NCI-H1417 (cell line): Measurements from ENCODE around the gene NDE1.

Experiments
- DNase-seq, 3 experiments: peaks; one replicate each; lab custom pipeline; 2025; lab: John Stamatoyannopoulos, UW

NDE1 gene

DNA sequence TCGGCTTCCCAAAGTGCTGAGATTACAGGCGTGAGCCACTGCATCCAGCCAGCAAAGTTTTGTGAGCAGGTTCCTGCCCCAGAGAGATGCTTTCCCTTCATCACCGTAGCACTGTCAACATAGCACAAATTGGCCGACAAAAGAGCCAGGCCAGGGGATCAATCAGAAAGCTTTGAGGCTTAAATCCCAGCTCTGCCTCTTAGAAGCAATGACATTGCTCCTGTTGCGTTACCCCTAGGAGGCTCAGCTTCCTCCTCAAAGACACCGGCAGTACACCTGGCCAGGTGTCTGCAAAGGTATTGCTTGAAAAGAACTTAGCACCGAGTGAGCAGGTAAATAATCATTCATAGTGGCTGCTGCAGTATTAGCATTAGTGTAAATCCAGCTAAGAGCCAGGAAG is 86.5 kb downstream of the NDE1 start:
- no peak for DNase-seq

DNA sequence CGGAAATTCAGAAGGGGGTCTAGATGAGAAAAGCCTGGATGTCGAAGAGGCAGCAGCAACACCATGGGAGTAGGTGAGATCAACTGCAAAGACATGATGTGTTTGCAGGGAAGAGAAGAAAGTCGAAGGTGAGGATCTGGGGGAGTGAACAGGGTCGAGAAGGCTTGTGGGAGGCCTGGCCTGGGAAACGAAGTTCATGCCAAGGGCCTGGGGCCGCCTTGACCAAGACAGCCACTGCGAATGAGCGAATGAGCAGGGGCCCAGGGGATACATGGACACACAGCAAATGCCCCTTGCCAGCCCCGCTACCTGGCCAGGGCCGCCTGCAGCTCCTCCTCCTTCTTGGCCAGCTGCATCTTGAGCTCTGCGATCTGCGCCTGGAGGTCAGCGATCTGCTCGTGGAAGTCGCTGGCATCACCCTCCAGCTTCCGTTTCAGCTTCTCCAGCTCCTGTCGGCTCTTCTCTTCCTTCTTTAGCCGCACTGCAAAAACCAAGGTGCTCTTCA is 87.1 kb downstream of the NDE1 start:
- no peak for DNase-seq

DNA sequence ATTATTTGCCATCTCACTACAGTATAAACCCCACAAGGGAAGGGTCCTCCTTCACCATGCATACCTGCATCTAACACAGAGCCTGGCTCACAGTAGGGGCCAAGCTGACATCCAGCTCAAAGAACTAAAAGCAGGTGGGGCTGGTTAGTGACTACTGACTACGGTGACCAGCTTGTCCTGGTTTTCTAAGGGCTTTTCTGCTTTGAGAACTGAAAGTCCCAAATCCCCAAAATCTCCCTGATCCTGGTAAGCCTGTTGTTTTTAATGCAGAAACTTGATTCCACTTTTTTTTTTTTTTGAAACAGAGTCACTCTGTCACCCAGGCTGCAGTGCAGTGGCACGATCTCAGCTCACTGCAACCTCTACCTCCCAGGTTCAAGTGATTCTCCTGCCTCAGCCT is 89.4 kb downstream of the NDE1 start:
- DNase-seq = no peak

DNA sequence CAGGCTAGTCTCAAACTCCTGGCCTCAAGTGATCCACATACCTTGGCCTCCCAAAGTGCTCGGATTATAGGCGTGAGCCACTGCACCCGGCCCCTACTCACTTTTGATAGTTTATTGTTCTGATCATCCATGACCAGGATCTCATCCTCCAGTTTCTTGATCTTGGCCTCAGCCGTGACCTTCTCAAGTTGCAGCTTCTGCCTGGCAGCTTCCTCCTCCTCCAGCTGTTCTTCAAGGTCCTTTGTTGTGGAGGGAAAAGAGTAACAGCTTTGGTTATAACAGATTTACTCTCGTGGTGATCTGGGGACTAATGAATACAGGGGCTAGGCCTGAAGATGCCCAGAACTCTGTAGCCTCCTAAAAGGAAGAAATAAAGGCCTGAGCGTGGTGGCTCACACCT is 89.9 kb downstream of the NDE1 start:
- DNase-seq = no peak

DNA sequence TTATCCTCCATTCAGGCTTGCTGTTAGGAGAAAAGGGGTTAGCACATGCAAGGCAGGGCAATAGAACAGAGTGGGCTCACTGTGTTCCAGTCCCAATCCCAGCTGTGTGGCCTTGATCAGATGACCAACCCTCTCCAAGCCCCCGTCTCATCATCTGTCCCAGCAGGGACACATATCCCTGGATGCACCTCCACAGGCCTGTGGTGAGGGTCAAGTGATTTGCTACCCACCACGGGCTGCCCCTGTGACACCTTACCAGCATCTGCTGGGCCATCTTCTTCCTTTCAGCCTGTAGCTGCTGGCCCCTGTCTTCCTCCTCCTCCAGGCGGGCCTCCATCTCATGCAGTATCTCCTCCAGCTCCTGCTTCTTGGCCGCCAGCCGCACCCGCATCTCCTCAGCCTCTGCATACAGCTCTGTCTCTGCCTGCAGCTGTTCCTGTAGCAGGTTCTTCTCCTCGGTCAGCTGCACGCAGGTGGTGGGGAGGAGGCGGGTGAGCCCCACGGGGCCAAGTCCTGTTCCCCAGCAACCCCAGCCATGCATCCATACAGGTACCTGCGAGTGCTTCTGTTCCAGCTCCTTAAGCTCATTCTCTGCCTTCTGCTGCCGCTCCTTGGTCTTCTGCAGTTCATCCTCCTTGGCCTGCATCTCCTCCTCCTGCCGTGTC is 91.3 kb downstream of the NDE1 start:
- DNase-seq = peak in 1 of 3 experiments; percentile 22

DNA sequence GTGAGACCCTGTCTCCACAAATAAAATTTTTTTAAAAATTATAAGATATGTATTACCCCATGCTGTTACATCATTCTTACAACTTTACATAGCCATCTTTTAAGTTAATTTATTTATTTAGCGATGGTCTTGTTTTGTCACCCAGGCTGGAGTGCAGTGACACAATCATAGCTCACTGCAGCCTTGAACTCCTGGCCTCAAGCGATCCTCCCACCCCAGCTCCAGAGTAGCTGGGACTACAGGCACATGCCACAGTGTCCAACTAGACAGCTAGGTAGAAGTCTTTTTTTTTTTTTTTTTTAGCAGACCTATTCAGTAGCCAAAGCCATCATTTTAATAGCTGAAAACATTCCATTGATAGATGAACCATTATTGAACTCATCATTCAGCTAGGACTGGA is 92.7 kb downstream of the NDE1 start:
- DNase-seq = no peak

DNA sequence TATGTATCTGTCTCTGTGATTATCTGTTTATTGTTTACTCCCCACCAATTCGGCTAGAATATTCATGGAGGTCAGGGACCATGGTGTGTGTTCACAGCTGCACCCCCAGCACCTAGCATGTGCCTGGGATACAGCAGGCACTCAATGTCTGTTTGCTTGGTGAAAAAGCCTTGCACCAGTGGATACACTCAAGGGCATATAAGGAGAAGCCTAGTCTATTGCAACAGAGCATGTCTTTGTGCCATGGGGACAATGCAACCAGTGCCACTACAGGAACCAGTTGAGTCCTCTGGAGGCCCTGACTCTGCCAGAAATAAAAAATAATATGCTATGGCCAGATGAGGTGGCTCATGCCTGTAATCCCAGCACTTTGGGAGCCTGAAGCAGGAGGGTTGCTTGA is 93.6 kb downstream of the NDE1 start:
- DNase-seq = no peak

DNA sequence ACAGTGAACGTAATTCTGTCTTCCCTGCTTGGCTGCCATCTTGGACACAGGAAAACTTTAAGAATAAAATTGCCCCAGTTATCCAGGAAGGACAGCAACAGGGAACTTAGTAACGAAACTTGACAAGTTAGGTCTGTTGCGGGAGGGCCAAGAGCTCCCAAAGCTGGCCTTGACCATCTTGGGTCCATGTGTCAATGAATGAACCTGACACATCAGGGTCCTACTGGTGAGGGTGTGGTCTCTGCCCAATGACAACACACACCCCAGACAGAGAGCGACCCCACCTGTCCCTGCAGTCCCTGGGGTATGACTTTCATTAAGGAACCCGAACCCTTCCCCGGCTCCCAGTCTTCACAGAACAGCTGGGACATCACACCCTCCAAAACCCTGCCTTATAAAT is 96.3 kb downstream of the NDE1 start:
- DNase-seq = no peak

DNA sequence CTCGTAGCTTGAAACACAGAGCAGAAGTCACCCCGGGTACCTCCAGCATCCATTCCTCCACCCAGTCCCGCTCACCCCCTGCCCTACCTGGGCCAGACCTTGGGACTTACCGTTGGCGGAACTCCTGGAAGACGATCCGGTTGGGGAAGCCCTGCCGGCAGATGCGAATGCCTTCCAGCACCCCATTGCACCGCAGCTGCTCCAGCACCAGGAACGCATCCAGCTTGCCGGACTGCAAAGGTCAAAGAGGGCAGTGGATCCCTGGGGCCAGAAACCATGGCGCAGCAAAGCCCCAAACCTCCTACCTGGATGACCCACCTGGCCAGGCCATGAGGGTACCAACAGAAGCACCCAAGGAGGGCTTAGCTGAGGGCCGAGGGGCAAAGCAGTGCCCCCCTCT is 97.9 kb downstream of the NDE1 start:
- no peak for DNase-seq

DNA sequence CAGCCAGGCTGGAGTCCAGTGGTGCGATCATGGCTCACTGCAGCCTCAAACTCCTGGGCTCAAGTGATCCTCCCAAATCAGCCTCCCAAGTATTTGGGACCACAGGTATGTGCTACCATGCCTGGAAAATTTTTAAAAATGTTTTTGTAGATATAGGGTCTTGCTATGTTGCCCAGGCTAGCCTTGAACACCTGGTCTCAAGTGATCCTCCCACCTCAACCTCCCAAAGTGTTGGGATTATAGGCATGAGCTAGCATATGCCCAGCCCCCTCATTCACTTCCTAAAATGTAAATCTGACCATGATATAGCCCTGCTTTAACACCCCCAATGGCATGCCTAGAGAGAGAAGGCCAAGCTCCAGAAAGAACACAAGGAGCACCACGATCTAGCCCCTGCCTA is 98.6 kb downstream of the NDE1 start:
- DNase-seq = no peak

DNA sequence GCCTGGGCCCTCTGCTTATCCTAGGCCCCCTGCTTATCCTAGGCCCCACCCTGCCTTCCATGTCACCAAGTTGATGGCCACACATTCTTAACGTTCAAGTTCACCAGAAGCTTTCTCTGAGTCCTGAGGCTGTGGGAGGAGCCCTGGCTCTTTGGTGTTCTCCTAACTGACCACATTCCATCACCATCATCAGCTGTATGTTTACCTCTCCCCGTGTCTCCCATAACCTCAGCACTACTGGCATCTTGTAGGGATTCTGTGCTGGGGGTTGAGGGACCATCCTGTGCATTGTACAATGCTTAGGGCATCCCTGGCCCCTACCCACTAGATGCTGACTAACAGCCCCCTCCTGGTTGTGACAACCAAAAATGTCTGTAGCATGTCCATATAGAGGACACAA is 99.3 kb downstream of the NDE1 start:
- DNase-seq = no peak

DNA sequence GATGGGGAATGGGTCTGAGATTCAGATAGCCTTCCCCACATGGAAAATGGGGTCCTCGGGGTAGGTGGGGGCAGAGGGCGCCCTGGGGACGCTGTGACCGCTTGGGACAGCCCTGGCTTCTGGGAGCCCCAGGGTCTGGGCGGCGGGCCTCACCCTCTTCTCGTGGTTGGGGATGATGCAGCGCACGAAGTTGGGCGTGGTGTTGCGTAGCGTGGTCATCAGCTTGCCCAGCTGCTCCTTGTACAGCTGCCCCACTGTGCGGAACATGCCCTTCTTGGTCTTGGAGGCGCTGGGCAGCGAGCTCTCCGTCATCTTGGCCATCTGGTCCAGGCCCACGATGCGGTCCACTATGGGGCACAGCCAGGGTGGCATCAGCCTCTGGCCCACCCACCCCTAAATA is 99.9 kb downstream of the NDE1 start:
- no peak for DNase-seq

DNA sequence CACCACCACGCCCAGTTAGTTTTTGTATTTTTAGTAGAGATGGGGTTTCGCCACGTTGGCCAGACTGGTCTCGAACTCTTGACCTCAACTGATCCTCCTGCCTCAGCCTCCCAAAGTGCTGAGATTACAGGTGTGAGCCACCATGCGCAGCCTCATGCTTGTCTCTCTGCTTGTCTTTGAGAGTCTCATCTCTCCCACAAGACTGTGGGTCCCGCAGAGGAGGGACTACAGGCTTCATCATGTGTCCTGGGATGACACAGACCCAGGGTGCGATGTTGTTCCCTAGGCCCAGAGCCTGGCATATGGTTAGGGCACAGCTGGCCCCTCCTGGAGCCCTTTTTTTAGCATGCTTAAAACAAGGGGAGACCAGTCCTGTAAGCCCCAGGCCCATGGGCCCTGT is 101.9 kb downstream of the NDE1 start:
- DNase-seq = no peak

DNA sequence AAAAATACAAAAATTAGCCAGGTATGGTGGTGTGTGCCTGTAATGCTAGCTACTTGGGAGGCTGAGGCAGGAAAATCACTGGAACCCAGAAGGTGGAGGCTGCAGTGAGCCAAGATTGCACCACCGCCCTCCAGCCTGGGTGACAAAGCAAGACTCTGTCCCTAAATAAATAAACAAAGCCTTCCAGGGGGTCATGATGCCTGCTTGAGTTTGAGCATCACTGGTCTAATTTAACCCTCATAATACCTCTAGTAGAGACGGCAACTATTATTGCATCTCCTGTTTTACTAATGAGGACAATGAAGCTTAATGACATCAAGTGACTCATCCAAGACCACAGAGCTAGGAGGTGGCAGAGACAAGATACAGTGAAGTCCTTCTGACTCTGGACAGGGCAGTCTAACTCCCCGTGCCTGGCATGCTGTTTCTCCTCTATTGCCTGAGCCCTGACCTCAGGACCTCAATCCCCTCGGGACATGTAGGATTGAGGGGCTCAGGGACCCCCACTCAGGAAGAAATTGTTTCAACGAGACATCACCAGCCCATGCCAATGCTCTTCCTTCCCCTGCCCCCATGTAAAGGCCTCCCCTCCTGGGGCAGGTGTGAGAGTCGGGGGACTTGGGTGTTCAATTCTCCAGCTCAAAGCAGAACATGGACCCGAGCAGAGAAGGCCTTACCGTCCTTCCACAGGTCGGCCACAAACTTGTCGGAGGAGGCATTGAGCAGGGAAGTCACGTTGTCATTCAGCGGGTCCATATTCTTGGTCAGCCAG is 102.9 kb downstream of the NDE1 start:
- DNase-seq = no peak

DNA sequence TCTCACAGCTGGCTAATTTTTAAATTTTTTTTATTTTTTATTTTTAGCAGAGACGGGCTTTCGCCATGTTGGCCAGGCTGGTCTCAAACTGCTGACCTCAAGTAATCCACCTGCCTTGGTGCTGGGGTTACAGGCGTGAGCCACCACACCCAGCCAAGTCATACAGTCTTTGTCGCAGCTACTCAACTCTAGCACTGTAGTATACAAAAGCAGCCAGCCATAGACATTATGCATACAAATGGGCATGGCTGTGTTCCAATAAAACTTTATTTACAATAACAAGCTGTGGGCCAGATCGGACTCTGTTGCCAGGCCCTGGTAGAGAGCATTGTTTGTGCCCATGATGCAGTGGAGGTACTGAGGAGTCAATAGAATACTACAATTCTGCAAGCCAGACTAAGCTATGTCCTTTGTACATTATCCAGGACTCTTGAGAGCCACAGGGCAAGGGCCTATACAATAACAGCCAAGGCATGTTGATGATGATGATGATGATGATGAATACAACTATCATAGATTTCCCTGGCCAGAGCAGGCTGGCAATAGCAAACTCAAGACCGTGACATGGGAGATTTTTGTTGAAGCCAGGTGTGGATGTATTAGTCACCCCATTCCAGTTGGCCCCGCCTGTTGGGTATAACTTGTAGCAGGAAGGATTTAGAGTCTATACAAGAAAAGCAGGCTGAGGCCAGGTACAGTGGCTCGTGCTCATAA is 104.9 kb downstream of the NDE1 start:
- DNase-seq = no peak

DNA sequence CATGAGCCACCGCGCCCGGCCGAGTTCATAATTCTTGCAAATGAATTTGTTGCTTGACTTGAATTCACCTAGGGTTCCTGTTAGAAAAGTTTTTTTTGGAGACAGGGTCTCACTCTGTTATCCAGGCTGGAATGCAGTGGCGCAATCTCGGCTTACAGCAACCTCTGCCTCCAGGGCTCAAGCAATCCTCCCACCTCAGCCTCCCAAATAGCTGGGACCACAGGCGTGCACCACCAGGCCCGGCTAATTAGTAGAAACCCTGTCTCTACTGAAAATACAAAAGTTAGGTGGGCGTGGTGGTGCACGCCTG is 107.0 kb downstream of the NDE1 start:
- no peak for DNase-seq

DNA sequence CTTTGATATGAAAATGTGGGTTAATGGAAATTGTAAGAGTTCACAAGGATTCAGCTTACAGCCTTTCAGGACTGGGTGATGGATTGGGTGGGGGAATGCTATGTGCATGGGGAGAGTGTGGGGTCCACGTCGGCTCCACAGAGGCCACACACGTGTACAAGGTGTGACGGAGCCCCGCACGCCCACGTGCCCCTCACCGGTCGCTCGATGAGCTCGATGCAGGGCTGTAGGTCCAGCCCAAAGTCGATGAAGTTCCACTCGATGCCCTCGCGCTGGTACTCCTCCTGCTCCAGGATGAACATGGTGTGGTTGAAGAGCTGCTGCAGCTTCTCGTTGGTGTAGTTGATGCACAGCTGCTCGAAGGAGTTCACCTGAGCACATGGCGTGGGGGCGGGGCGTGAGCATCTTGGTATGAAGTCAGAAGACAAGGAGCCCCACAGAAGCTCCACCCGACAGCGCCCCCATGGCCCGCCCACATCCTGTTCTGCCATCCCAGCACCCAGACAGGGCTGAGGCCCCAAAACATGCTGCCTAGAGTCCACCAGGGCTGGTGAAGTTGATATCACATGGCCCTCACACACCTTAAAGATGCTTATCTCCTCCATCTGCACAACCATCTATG is 107.7 kb downstream of the NDE1 start:
- DNase-seq = no peak

DNA sequence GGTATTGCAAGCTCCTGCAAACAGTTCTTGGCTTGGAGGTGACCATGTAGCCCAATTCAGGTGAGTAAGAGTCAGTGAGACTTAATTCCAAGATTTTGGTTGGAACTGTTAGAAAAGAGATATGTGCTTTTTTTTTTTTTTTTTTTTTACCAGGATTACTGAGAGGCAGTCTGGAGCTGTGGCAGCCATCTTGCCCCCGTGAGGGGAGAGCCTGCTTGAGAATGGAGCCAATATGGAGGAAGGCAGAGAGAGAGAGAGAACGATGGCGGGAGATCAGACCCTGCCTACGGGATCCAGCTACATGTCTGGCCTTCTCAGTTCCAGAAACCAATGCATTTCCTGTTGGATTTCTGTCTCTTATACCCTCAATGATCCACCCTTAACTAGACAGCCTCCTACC is 109.0 kb downstream of the NDE1 start:
- no peak for DNase-seq

DNA sequence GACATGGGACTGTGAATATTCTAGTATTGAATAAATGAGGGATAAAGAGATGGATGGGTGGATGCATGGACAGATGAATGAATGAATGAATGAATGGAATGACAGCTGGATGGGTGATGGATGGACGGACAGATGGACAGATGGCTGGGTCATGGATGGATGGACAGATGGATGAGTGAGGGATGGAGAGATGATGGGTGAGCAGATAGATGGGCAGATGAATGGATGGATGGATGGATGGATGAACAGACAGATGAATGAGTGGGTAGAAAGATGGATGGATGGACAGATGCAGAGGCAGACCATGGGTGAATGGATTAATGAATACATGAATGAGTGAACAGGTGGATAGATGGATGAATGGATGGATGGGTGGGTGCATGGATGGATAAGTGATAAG is 110.1 kb downstream of the NDE1 start:
- no peak for DNase-seq

DNA sequence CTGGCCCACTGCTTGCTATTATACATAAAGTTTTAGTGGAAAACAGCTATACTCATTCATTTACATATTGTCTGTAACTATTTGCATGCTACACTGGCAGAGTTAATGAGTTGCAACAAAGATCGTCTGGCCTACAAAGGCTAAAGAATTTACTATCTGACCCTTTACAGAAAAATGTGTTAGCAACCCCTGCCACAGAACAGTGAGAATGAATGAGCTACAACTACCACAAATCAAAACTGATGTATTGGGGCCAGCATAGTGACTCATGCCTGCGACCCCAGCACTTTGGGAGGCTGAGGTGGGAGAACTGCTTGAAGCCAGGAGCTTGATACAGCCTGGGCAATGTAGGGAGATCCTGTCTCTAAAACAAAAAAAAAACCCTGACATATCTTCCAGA is 114.1 kb downstream of the NDE1 start:
- no peak for DNase-seq

DNA sequence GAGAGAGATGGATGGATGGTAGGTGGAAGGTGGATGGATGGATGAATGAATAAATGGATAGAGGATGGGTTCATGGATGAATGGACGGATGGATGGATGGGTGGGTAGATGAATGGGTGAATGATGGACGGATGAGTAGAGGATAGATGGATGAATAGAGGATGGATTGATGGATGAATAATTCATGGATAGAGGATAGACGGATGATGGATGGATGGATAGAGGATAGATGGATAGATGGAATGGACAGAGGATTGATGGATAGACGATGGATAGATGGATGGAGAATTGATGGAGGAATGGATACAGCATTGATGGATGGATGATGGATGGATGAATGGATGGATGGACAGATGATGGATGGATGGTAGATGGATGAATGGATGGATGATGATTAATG is 115.1 kb downstream of the NDE1 start:
- no peak for DNase-seq

DNA sequence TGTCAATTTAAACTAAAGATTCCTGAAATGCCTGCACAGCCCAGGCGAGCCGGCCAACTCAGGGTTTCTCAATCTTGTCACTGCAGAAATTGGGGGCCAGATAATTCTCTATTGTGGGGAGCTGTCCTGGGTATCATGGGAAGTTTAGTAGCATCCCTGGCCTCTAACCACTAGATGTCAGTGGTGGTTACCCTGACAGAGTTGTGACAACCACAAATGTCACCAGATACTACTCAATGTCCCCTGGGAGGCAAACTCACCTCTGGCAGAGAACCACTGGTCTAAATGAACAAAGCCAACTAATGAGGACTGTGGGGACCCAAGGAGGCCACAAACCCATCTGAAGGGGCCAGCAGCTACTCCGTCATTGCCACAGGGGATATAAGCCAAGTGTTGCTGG is 115.8 kb downstream of the NDE1 start:
- peak; percentile 33 to 77 (median 64) for DNase-seq

DNA sequence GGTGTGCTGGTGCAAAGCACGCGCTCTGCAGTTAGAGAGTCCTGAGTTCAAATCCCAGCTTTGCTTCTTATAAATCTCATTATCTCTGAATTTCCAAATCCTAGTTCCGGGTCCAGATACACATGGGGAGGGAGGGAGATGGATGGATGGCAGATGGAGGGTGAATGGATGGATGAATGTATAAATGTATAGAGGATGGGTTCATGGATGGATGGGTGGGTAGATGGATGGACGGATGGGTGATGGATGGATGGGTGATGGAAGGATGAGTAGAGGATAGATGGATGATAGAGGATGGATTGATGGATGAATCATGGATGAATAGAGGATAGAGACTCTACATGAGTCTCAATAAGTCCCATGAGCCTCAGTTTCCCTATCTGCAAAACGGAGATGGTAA is 116.9 kb downstream of the NDE1 start:
- DNase-seq = no peak
